Left kidney (tissue), 2 donors: ENCODE measurements around the gene TMEM263. TPM values are rescaled to one million over a fixed set of nuclear protein-coding genes. Genes with fewer than 3 reads are reported as not detected.

ENCODE experiments used
- DNase-seq: peaks from one replicate; pipeline ENCODE4 v3.0.0-alpha.2; 2013
- polyA plus RNA-seq: library from polyadenylated mRNA; unstranded; fragments of 120-200 nt; gene quantifications from one replicate; pipeline ENCODE4 v1.2.1, GENCODE V29; 2013; ENCODE audit not compliant: insufficient read length

The TMEM263 gene
- polyA plus RNA-seq, 1 donor = 93.5 TPM

- no peak for DNase-seq
Observed at GRCh38 chr12:106942775-106943174, 12.9 kb upstream of the TMEM263 start.

DNA sequence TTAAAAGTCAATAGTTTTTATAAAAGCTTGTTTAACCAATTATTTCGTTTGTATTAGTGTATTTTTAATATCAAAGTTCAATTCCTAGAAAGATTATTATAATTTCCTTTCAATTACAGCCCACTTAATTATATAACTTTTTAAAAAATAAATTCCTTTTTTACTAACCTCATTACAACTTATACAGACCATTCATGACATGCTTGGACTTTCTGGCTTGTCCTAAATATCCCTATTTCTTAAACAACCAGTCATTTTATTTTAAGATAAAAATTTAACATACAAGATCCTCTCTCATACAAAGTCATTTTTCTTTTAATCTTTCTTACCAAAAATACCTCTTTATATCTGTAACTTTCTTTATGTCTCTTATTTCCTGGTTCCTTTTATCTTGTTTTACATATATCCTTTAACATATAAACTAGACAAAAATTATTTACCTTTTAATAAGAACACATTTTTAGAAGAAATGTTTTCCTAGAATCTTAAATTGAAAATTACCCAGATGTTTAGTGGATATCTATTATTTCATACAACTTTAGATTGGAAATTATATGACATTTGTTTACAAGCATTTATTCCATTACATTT lies 10.4 kb upstream of the TMEM263 start:
- no peak for DNase-seq

DNA sequence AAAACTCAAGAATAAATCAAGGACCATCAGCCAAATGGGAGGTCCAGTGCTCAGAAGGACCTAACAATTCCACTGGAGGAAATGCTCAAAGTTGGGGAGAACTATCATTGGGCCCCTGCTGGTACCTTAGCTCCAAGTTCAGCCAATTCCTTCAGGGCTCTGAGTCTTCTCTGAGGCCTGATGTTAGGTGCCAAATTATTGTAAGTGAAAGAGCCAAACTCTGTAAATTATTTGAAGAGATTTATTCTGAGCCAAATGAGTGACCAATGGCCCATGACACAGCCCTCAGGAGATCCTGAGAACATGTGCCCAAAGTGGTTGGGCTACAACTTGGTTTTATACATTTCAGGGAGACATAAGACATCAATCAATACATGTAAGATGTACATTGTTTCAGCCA lies 8.2 kb upstream of the TMEM263 start:
- DNase-seq = no peak

DNA sequence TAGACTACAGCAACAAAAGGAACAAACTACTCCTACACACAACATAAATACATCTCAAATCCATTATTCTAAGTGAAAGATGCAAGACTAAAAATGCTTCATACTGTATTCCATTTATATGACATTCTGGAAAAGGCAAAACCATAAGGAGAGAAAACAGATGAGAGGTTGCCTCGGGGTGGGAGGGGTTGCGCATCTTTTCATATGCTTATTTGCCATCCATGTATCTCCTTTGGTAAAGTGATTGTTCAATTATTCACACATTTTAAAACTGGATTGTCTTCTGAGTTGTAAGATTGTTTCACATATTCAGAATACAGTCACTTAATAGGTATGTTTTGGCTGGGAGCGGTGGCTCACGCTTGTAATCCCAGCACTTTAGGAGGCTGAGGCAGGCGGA lies 5.1 kb upstream of the TMEM263 start:
- no peak for DNase-seq

DNA sequence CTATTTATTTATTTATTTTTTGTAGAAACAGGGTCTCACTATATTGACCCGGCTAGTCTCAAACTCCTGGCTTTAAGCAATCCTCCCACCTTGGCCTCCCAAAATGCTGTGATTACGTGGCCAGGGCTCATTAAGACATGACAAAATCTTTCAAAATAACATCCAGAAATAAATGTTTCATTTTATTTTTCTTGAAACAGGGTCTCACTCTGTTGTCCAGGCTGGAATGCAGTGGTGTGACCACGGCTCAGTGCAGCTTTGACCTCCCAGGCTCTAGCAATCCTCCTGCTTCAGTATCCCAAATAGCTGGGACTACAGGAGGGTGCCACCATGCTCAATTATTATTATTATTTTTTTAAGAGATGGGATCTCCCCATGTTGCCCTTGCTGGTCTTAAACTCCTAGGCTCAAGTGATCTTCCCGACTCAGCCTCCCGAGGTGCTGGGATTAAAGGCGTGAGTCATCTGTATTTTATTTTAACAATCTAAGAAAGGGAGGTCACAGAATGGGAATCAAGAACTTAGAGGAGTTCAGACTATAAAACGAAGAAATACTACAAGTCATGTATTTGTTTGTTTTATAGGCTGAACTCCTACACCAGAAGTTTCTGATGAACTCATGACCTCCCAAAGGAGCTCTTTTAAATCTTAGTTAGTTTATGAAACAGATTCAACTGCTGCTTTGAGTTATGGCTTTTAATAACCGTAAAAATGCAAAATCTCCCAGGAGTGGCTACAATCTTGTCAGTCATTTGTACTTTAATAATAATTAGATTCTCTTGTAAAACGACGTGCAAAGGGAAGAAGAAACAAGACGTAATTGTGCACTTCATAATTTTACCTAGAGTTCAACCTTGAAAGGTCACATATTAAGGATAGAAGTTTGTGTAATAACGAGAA lies 2.1 kb upstream of the TMEM263 start:
- DNase-seq = no peak

DNA sequence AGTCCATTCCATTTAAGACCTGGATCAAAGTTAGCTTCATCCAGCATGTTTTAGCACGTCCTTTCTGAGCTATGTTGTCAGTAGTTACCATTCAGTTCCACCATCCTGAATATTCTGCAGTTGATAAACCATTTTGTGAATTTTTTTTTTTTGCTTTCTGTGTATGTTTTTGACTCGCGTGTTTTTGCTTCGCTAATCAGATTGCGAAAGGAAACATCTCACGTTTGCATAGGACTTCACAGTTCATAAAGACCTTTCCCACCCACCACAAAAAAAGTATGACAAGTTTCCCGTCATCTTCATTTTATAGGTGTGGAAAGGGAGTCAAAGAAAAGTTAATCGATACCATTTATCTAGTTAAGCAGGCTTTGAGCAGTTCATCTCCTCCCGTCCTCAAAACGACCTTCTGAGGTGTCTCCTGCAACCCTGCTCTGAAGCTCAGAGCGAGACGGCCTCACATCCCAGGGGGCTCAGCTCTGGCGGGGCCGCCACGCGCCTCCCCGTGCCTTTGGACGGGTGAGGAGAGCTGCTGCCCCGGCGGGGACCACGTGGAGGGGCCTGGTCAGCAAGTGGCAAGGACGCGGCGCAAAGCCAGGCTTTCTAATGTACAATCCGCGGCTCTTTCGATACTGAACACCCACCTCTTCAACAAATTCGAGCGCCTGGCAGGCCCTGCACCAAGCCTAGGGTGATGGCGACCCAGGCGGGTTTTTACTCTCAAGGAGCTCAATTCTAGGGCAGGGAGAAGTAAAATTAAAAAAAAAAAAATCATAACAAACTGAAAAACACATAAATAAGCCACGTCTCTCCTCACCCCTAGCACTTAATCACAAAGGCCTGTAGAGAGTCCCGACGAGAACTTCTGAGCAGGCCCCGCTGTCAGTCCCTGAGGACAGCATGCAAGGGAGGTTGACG lies 988 bp upstream of the TMEM263 start:
- DNase-seq = no peak

DNA sequence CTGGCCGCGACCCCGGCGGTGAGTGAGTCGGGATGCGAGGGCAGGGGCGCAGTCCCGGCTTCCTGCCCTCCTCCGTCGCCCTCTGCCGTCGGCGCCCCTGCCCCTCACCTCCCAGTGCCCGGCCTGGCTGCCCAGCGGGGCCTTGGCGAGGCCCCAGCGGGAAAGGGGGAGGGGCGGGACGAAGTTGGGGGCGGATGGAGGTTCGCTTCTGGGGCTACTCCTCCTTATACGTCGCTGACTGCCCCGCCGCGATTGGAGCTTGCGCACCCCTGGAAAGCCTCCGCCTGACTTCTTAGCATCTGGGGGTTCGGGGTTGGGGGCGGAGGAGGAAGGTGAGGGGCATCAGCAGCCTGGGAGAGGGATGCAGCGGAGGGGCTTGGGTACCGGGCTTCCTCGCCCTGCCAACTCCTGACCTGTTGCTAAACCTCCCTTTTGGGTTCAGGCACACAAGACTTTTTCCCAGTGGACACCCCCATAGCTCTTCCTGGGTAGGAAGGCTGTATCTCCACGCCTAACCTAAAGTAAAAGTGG lies 406 bp downstream of the TMEM263 start:
- DNase-seq = peak; percentile 68

DNA sequence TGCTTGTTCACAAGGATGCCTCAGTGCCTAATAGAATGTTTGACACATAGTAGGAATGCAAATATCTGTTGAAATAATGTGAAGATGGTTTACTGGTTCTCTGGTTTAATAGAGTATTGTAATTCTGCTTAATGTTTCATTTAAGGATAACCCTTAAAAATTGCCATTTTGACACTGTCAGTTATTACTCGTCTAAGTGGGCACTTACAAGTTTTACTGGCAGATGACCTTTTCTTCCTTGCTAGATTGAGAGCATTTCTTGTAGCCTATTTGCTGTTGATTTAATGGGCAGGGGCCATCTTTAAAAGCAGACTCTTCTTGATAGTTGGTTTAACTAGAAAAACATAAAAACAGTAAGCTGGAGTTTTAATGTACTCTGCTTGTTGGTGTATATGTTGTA lies 1.9 kb downstream of the TMEM263 start:
- no peak for DNase-seq

GRCh38 chr12:106960443-106960842 lies 4.7 kb downstream of the TMEM263 start:
- no peak for DNase-seq

DNA sequence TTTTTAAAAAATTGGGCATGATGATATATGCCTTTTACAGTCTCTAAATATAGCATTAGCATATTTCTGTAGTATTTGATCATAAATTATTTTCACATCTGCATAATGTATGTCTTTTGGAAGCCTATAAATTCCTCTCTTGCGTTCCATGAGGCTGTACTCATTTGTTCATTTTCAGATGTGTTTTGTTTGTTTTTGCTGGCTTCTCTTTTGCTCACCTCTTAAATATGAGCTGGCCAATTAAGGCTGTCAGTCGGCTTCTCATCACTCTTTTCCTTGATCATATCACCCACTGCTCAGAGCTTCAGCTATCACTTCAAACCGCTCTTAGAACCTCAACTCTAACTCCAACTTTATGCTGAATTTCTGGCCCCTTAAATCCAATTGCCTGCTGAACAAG lies 6.6 kb downstream of the TMEM263 start:
- no peak for DNase-seq

DNA sequence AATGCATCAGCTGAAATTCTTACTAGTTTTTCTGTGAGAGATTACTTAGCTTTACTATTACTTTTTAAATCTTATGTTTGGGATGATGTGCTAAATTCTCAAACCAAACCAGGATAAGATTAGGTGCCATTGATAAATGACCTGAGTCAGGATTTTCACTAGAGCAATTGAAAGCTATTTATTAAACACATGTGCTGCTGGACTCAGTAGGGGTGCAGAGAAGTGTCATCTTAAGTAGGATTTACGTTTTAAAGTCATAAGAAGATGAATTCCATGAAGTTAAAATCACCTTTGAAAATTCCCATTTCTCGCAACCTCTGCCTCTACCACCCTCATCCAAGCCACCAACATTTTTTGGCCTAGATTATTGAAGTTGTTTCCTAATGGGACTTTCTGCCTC lies 8.8 kb downstream of the TMEM263 start:
- no peak for DNase-seq

DNA sequence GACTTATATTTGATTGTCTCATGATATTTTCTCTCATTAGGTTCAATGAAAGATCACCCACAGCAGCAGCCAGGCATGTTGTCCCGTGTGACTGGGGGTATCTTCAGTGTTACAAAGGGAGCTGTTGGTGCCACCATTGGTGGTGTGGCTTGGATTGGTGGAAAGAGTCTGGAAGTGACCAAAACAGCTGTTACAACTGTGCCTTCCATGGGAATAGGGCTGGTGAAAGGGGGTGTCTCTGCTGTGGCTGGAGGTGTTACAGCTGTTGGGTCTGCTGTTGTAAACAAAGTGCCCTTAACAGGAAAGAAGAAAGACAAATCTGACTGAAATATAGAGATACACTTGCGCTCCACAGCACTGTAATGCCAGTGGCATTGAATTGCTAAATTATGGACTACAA lies 15.4 kb downstream of the TMEM263 start:
- DNase-seq = no peak

DNA sequence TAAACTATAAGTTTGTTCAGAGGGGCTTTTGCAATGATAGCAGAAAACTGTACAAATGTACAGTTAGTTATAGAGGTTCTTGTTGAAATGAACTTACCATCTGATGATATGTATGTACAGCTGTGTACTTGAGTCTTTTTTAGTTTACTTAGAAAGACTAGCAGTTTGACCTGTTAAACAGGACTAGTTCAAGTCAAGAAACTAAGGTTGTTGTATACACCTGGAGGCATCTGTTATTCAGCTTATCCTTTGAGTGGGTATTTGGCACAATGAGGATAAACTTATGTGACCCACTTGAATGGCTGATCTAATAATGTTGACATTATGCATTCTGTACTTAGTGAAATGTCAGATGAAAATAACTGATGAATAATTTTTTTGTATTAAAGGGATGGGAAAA lies 17.8 kb downstream of the TMEM263 start:
- no peak for DNase-seq

DNA sequence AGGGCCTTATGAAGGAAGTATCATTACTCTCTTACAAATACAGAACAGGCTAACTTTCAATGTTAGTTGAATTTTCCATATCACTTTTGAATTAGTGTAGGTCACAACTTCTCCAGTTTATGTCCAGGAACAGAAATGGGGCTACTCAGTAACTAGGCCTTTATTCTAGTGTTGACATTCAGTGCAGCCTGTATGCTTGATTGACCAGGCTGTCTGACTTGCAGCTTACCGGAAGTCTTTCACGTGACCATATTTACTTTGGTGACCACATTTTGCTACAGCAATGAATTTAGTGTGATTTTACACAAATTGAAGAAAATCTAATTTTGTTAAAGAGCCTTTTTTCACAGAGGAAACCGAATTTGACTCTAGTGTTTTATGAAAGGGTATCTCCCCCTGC lies 18.8 kb downstream of the TMEM263 start:
- no peak for DNase-seq

DNA sequence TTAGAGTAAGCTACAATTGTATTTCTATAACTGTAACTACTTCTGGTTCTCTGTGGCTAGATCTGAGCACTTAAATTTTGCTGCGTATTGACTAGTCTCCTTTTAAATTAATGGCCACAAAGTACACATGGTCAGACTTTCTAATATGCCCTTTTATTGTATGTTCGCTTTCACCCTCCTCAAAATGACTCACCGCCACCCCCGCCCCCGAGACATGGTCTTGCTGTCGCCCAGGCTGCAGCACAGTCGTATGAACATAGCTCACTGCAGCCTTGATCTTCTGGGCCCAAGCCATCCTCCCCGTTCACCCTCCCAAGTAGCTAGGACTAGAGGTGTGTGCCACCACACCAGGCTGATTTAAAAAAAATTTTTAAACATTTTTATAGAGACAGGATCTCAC lies 19.4 kb downstream of the TMEM263 start:
- no peak for DNase-seq

GRCh38 chr12:106975993-106976658 lies 20.4 kb downstream of the TMEM263 start:
- no peak for DNase-seq

DNA sequence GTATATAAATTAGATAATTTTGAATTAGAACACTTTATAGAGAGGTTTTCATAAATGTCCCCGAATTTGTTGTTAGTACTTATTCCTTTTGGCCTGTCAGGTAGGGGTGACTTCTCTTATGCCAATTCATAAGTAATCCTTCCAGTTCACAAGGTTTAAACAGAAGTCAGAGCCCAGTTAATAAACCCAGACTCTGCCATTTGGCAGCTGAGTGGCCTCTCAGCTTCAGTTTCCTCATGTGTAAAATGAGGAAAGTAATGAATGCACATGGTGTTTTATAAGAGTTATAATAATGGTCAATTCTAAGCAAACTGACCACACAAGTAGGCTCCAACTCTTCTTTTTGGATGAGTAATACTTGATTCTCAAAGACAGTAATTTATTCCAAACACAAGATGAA lies 21.0 kb downstream of the TMEM263 start:
- no peak for DNase-seq

DNA sequence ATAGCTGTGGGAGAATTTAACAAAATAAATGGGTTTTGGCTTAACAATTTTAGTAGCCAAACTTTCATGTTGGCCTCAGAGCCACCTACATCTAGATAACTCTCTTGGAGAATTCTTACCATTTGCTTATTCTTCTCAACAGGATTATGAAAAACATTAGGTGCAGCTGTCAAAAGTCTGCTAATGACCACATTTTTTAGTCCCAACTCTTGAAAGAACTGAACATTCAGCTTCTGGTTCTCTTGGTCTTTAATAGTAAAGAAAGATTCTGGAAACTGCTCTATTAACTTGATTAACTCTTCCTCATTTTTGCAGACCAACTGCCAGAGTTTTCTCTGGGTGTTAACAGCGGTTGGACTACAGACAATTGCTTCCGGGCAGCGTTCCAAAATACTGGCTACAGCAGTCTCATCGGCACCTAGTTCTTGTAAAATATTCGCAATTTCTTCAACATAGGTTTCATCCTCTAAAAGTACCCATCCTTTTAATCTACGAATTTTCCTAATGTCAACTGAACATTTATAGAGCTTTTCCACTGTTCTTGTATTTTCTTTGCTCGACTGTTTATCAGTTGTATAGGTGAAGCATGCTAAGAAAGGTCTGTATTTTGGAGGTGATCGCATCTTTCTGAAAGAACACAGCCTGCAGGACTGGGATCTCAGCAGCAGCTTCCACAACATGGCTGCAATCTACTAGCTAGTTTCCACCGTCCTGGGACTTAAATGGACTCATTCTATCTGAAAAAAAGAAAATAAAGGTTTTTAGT lies 22.5 kb downstream of the TMEM263 start:
- no peak for DNase-seq

DNA sequence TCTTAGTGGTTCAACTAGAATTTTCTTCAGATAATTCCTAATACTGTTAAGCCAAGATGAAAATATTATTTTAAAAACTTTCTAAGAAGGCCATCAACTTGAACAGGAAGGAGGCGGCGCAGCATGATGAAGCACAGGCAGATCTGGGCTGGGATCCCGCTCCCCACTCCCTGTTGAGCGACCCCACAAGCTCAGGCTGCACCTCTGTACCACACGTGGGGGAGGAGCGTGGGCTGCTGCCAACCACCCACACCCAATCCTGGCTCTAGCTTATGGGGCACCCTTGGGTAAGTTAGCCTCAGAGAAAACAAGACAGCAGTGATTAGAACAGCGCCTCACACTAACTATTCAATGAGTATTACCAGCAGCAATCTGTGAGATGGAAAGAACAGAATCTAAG lies 25.2 kb downstream of the TMEM263 start:
- no peak for DNase-seq

DNA sequence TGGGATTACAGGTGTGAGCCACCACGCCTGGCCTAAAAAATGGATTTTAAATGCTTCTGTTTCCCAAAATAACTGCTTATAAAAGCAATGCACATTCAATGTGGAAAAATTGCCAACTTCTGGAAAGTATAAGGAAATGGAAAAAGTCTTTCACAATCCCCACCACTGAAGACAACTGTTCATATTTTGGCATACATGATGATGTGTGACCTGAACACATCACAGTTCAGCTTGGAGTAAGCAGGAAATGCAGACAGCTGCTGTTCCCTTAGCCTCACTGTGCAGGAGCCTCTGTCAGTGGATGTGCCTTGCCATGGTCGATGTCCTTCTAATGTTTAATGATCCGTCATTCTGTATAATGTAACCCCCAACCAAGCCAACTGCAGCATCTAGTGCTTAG lies 26.1 kb downstream of the TMEM263 start:
- DNase-seq = no peak

- no peak for DNase-seq
Observed at GRCh38 chr12:106982229-106982628, 26.5 kb downstream of the TMEM263 start.
